A673 (cell line): ENCODE data around the gene KCNIP4. TPM values are rescaled to one million over a fixed set of nuclear protein-coding genes. Genes with fewer than 3 reads are reported as not detected.

Experiments
- BruUV-seq: library from RNA; stranded (reverse); fragments of 400-500 nt; replicated peaks from 2 replicates; lab custom pipeline; 2021; lab: Mats Ljungman, UMichigan
- CTCF ChIA-PET: fragments of 300-600 bp; sonication (Branson Sonifier 250); formaldehyde crosslinking; loops from one replicate; lab custom pipeline; 2022; ENCODE audit warnings: antibody characterized with exemption; lab: Charles Lee
- POLR2A ChIA-PET: fragments of 300-600 bp; sonication (Branson Sonifier 250); formaldehyde crosslinking; loops from one replicate; lab custom pipeline; 2022; ENCODE audit warnings: antibody characterized with exemption; ENCODE audit not compliant: low non-redundant PET; lab: Charles Lee
- DNase-seq: peaks from one replicate; pipeline ENCODE4 v3.0.0-alpha.2; 2015; ENCODE audit warnings: low spot score
- H3K27ac ChIP-seq: fragments of 200-600 bp; sonication (generic); 2 replicates; pipeline ENCODE4 v1.5.1; 2016; ENCODE audit warnings: mixed run types, low read depth, mild to moderate bottlenecking, mixed read lengths, antibody characterized with exemption, low read length; ENCODE audit not compliant: poor library complexity, severe bottlenecking
- H3K27me3 ChIP-seq: fragments of 200-600 bp; sonication (generic); replicated peaks from 2 replicates; pipeline ENCODE4 v1.6.1; 2017; ENCODE audit warnings: mixed run types, low read depth, mild to moderate bottlenecking, mixed read lengths, antibody characterized with exemption, low read length; ENCODE audit not compliant: insufficient read depth, poor library complexity
- H3K36me3 ChIP-seq: fragments of 200-600 bp; sonication (generic); 2 replicates; pipeline ENCODE4 v1.6.1; 2016; ENCODE audit warnings: mixed run types, mild to moderate bottlenecking, mixed read lengths, antibody characterized with exemption, low read length; ENCODE audit not compliant: insufficient read depth, poor library complexity, severe bottlenecking
- H3K4me1 ChIP-seq: fragments of 200-600 bp; sonication (generic); 2 replicates; pipeline ENCODE4 v1.6.1; 2017; ENCODE audit warnings: mixed run types, mild to moderate bottlenecking, mixed read lengths, antibody characterized with exemption, low read length; ENCODE audit not compliant: insufficient read depth, poor library complexity, severe bottlenecking
- H3K4me3 ChIP-seq: fragments of 200-600 bp; sonication (generic); 2 replicates; pipeline ENCODE4 v1.5.1; 2016; ENCODE audit warnings: low read depth, mixed run types, mild to moderate bottlenecking, mixed read lengths, low read length; ENCODE audit not compliant: poor library complexity, severe bottlenecking
- H3K9me3 ChIP-seq: fragments of 200-600 bp; sonication (generic); 2 replicates; pipeline ENCODE4 v1.6.1; 2016; ENCODE audit warnings: mixed run types, low read depth, mild to moderate bottlenecking, mixed read lengths, antibody characterized with exemption, low read length; ENCODE audit not compliant: poor library complexity, severe bottlenecking
- EZH2 ChIP-seq: fragments of 200-600 bp; sonication (generic); IDR thresholded peaks from 2 replicates; pipeline ENCODE4 v1.6.1; 2017; ENCODE audit warnings: borderline replicate concordance, low read depth, mild to moderate bottlenecking, mixed read lengths, antibody characterized with exemption, low read length; ENCODE audit not compliant: poor library complexity, severe bottlenecking
- intact Hi-C: fragments of 100-400 bp; cut with micrococcal nuclease; formaldehyde crosslinking; loops from one replicate; pipeline ENCODE4 v1.10.0; 2022; ENCODE audit not compliant: unreplicated experiment
- total RNA-seq: library from RNA; stranded (reverse); gene quantifications from 2 replicates; pipeline ENCODE4 v1.2.3, GENCODE V29; 2021
- TF ChIP-seq, protein P1 (sequence below): fragments of 300-800, 200-600 bp; sonication (generic); conservative IDR thresholded peaks from 2 replicates; pipeline ENCODE4 v1.5.1; 2017; ENCODE audit warnings: low read depth, mild to moderate bottlenecking, antibody characterized with exemption, low read length, moderate library complexity, mixed read lengths

Gene KCNIP4
- total RNA-seq, 1 experiment from 2014 or later = not detected

DNA sequence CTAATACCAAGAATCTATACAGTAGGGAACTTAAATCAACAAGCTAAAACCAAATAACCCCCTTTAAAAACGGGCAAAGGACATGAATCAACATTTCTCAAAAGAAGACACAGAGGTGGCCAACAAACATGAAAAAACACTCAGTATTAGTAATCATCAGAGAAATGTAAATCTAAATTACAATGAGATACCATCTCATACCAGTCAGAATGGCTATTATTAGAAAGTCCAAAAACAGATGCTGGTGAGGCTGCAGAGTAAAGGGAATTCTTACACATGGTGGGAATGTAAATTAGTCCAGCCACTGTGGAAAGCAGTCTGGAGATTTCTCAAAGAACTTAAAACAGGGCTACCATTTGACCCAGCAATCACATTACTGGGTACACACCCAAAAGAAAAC lies 1080.5 kb downstream of the KCNIP4 start:
- H3K36me3 ChIP-seq = no peaks in the 10 kb centered on the region
- DNase-seq = no peak
- H3K4me1 ChIP-seq = peaks cover 5% of the 10 kb centered on the region
- no peaks in the 10 kb centered on the region for H3K9me3 ChIP-seq
- no peak overlapping the region for H3K27ac ChIP-seq
- H3K27me3 ChIP-seq = peaks cover 48% of the 10 kb centered on the region
- CTCF ChIA-PET = no interaction called here
- TF ChIP-seq EZH2 = no peak
- TF ChIP-seq, protein P1, sequence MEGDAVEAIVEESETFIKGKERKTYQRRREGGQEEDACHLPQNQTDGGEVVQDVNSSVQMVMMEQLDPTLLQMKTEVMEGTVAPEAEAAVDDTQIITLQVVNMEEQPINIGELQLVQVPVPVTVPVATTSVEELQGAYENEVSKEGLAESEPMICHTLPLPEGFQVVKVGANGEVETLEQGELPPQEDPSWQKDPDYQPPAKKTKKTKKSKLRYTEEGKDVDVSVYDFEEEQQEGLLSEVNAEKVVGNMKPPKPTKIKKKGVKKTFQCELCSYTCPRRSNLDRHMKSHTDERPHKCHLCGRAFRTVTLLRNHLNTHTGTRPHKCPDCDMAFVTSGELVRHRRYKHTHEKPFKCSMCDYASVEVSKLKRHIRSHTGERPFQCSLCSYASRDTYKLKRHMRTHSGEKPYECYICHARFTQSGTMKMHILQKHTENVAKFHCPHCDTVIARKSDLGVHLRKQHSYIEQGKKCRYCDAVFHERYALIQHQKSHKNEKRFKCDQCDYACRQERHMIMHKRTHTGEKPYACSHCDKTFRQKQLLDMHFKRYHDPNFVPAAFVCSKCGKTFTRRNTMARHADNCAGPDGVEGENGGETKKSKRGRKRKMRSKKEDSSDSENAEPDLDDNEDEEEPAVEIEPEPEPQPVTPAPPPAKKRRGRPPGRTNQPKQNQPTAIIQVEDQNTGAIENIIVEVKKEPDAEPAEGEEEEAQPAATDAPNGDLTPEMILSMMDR = no peak
- POLR2A ChIA-PET = no interaction called here
- no peak overlapping the region for H3K4me3 ChIP-seq
- no TSS peak for BruUV-seq
- intact Hi-C loops = no loop called here

DNA sequence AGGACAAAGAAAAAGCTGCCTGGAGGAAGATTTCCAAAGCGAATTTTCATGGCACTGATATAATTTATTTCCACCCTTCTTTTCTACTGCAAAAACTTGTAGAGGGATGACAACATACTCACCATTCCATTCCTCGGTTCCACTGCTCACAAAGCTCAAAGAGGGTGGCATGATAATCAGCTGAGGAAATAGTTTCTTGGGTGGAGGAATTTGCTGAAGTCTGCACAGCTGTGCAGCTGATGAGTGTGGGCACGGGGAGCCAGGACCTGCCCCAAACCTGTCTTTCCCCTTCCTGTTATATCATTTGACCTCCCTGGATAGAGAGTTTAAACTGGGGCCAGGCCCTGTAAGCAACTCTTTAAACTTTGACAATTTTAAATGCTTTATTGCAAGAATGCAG lies 1087.7 kb downstream of the KCNIP4 start:
- CTCF ChIA-PET = no interaction called here
- intact Hi-C loops = no loop called here
- no TSS peak for BruUV-seq

DNA sequence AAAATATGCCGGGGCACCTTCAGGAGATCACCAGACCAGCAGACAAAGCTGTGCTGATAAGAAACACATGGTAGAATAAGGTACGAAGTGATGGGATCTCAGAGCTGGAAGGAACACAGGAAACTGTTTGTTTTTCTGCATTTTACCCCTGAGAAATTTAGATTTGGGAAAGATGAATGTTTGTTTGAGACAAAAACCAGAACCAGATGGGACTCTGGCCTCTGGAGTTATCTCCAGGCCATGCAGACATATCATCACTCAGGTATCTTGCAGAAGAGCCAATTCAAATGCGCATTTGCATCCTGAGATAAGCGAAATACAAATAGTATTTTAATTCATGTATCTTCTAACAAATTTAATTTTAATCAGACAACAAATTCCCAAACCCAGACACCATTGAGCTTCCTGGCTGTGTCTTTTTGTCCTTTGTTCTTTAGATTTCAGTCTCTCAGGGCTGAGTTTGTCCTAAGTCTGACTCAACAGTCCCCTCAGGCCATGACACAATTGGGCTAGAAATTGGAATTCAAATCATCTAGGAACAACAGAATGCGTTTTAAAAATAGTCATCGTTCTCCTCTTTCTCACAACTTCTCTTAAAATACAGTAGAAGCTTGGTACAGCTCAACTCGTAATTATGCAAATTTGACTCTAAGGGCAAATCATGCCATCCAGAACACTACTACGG lies 1089.3 kb downstream of the KCNIP4 start:
- ChIA-PET CTCF (no interaction called here), POLR2A (interaction anchor here (0.6 kb wide), 1 partner anchor 1942 kb away, joined by 3 read pairs; no protein-coding TSS in a partner anchor)
- intact Hi-C loops = no loop called here
- TF ChIP-seq EZH2 = no peak
- TF ChIP-seq, protein P1 = no peak
- Histone ChIP-seq H3K4me1 (no peaks in the 10 kb centered on the region), H3K36me3 (no peaks in the 10 kb centered on the region), H3K4me3 (no peak overlapping the region), H3K27ac (no peak overlapping the region), H3K27me3 (no peaks in the 10 kb centered on the region), H3K9me3 (no peaks in the 10 kb centered on the region)
- BruUV-seq = no TSS peak
- DNase-seq = no peak

More for the DNA sequence above, 1087.7 kb downstream of the KCNIP4 start:
- TF ChIP-seq, protein P1 = no peak
- no peak for TF ChIP-seq EZH2
- no peaks in the 10 kb centered on the region for H3K4me1 ChIP-seq
- no peak overlapping the region for H3K4me3 ChIP-seq
- peaks cover 13% of the 10 kb centered on the region for H3K27me3 ChIP-seq
- no peak overlapping the region for H3K27ac ChIP-seq
- no peaks in the 10 kb centered on the region for H3K36me3 ChIP-seq
- DNase-seq = no peak
- POLR2A ChIA-PET = no interaction called here
- H3K9me3 ChIP-seq = no peaks in the 10 kb centered on the region
